HG02870 (cell line): ENCODE measurements around the gene ALDH9A1.
"Not testable (repeated sequence)": the region's sequence is repeated elsewhere in the genome, so short reads cannot be mapped to it uniquely, and the experiment has no call there.

Source experiments
- ATAC-seq: cut with Tn5 transposase; IDR thresholded peaks from one replicate; pipeline ENCODE4 v1.9.1; 2021; ENCODE audit warnings: mild to moderate bottlenecking, moderate library complexity; ENCODE audit not compliant: unreplicated experiment

The ALDH9A1 gene

DNA sequence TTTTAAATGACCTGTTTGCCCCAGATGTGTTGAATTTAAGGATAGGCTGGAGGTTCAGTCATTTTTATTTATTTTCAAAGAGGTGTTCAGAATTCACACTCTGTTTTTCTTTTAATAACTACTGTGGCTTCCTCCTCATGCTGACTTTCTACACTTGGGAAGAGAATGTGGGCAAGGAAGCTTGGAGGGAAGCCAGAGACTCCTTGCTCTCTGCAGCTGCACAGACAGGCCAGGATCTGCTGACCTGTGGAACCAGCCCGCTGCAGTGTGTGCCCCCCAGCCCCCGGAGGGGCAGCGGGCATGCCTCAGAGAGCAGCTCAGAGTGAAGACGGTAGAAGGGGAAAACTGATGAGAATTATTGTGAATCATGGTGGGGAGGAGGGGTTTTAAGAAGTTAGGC is 50.4 kb downstream of the ALDH9A1 start:
- ATAC-seq: no peak

DNA sequence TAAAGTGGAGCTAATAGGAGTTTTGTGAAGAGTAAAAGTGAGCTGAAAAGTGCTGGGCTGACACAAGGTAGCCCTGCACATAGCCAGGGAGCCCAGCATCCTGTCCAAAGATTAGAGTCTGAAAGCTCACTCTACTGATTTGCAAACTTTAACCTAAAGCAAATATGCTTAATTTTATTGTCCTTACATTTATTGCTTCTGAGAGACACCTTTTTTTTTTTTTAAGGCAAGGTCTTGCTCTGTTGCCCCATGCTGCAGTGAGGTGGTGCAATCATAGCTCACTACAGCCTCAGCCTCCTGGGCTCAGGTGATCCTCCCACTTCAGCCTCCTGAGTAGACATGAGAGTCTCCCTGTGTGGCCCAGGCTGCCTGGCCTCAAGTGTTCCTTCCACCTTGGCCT is 50.8 kb downstream of the ALDH9A1 start:
- no peak for ATAC-seq

DNA sequence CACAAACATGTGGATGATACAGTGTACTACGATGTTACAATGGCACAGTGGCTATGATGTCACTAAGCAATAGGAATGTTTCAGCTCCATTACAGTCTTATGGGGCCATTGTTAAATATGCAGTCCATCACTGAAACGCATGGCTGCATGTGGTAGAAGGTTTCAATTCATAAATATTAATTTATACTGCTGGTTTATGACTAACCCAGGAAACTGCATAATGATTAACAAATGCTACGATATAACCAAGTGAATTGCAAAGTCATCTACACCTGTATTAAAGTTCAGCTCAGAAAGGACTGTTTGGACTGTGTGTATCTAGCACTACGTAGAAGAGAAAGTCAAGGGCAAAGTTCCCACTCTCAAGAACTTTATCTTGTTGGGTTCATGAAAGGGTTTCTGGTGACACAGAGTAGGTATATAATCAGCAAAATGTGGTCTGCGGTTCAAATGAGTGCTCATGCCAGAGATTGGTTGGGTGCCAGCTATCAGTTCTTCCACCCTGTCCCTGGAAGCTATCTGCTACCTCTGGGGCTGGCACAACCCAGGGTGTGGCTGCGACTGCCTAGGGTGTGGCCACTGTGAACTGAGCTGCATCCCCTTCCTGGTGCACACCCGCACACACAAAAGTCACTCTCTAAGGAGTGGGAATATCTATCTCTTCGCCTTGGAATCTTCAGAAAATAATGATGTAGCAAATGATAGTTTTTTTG is 52.6 kb downstream of the ALDH9A1 start:
- ATAC-seq: no peak

DNA sequence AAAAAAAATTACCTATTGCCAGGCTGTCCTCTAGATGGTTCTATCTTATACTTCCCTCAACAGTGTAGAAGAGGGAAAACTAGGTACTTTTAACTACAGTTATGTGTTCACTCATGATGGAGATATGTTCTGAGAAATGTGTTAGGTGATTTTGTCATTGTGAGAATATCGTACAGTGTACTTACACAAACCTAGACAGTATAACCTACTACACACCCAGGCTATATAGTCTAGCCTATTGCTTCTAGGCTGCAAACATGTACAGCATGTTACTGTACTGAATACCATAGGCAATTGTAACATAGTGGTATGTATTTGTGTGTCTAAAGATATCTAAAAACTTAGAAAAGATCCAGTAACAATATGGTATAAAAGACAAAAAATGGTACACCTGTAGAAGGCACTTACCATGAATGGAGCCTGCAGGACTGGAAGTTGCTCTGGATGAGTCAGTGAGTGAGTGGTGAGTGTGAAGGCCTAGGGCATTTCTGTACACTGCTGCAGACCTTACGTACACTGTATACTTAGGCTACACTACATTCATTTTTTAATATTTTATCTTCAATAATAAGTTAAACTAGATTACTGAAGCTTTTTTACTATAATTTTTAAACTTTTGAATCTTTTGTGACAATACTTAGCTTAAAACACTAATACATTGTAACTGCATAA is 54.2 kb downstream of the ALDH9A1 start:
- no peak for ATAC-seq

DNA sequence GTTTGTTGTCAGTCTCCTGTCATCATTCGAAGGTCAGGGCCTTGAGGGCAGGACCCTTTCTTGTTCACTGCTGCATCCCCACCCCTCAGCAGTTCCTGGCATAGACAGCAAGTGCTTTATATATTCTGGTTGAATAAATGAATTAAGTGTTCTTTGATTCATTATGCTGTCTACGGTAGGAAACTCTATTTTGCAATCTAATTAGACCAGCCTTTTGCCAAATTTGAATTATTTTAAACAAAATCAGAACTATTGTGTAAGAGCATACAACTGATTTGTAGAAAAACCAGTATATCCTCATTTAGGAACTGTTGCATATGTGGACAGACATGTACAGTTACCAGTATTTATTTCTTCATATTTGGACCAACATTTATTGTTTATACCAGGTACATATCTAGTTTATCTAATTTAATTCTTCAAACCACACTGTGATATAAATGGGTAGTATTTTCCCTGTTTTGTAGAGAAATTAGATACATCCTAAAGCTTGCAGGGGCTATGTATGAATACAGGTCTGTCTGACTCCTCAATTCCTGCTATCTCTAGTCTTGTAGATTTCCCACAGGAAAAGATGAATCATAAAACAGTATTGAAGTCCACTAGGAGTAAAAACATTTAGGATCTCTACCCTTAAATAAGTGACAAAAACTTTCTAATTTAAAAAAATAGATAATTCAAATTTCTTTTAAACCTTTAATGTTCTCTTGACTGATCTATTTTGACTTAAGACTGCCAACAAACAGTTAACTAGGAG is 57.0 kb downstream of the ALDH9A1 start:
- ATAC-seq: no peak

DNA sequence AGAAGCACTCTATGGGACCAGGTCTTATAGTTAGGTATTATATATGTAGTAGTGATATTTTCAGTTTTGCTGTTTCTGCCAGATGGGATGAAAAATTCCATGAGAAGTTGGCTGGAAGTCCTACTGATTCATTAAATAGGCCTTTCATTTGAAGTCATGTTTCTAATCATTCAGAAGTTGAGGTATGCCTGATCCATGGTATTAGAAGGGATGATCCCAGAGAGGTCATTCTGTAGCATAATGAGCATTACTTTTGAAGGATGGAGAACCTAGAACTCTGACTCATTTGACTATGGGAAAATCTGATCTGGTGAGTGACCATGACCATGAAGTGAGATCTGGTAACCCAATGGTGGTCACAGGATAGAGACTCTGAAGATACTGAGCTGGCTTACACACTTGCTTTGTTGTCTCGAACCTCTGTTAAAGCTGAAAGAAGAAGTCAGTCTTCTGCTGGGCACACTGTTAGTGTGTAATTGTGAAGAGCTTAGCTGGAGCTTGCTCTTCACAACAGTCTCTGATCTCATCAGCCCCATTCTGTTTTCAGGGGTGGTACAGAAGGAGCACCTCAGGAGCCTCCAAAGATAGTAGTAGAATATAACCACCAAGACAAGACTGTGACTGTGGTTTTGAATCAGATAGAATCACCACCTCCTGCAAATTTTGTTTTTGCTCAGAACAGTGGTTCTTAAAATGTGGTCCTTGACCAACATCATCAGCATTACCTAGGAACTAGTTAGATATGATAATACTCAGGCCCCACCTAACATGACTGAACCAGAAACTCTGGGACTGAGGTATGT is 58.3 kb downstream of the ALDH9A1 start:
- ATAC-seq: peak; percentile 47

DNA sequence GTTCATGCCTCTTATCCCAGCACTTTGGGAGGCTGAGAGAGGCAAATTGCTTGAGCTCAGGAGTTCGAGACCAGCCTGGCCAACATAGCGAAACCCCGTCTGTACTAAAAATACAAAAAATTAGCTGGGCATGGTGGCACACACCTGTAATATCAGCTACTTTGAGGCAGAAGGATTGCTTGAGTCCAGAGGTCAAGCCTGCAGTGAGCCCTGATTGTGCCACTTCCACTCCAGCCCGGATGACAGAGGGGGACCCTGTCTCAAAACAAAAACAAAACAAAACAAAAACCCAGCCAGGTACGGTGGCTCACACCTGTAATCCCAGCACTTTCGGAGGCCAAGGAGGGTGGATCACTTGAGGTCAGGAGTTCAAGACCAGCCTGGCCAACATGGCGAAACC is 60.2 kb downstream of the ALDH9A1 start:
- not testable (repeated sequence) for ATAC-seq

DNA sequence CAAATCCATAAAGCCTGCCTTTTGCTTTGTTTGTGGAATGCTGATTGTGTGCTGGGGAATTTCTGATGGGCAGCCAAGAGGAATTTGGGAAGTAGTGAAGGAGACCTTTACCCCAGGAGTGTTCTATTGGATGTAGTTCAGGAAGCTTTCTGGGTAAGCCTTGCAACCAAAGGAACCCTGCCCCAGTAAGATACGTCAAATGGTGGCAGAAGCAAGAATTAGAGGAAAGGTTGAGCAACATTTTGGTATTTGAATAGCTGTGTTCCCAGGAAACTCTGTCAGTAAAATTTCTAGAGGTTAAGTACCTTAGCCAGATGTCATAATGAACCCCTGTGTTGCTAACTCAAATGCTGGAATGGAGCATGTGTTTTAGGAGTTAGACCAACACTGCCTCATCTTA is 60.9 kb downstream of the ALDH9A1 start:
- ATAC-seq: no peak

DNA sequence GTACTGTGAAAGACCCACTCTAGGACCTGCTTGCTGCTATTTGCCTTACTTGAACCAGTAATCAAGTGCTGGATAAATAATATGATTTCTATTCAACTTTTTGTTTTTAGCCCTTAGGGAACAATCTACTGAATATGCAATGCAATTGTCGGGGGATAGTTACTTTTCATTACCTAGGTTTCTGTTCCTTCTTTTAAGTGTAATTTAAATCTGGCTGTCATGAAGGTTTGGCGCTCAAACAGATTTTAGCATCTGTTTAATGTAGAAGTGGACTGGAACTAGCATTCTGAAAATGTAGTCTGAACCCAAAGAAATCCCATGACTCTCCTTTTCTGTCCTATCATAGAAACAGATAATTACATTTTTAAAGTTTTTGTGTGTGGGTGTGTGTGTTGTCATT is 62.5 kb downstream of the ALDH9A1 start:
- no peak for ATAC-seq

DNA sequence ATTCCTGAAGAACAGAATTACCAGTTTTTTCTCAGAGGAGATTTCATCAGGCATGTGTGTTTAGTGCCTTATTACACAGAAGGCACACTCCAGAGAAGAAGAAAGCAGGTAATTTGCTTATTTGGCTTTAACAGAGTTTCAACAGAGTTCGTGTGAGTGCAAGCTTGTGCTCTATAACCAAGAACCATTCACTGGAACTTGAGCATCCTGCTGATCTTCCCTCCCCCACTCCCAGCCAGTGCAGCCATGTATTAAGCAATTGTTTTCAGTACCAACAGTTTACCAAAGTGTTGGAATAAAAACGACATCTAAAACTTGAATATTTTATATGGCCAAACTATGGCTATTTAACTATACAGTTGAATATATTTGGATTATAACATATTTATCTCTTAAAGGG is 63.0 kb downstream of the ALDH9A1 start:
- no peak for ATAC-seq

DNA sequence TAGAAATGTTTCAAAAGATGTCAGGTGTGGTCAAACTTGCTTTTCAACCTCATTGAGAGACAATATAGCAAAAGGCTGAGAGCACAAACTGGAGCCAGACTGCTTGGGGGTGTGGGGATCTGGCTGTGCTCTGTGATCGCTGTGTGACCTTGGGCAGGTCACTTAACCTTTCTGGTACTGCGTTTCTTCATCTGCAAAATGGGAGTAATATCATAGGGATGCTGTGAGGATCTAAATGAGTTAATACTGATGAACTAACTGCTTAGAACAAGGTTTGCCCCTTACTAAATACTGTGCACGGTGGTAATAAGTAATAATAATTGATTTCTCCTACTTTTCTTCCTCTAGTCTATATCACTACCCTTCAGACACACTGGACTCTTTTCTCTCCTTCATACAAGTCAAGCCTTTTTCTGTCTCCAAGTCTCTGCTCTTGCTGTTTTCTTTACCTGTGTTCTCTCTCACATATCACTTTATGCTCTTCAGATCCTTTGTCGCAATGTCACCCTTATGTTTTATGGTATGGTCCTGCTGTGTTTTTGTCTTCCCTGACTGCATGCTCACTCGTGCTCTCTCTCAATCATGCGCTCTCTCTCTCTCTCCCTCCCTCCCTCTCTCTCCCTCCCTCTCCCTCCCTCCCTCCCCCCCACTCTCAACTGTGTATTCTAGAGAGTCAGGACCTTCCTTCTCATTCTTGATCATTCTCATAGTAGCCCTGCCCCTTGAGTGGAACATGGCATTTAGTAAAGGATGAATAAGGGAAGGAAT is 64.0 kb downstream of the ALDH9A1 start:
- ATAC-seq: no peak

DNA sequence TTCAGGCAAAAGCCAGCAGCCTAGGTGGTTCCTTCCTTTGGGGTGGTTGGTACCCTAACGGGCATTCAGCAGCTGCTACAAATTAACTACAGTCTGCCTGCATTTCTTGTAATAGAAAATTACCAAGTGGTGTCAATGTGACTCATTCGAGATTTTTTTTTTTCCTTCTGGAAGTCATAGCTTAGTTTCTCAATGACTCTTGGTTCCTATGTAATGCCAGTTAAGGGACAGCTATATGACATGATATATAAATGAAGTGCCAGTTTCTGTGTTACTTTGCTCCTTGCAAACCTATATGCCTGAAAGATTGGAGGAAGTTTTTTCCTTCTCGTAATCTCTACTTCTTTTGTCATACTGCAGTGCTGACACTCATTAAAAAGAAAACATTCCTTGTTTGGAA is 64.7 kb downstream of the ALDH9A1 start:
- ATAC-seq: no peak

DNA sequence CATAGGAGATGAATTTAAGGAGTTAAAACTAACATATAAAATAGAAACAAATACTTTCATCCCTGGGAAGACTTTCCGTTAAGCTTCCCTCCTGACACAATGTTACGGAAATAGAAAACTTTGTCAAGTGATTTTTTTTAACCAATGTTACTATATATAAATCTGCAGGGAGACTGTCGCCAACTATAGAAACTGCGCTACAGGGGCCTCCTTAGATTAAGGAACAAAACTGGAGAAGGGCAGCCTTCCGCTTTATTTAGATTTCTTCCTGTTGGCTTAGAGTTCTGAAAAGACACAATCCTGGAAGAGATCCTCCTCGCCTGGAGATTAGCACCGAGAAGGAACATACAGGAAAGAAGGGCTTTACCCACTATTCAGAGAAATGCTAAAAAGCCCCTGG is 65.9 kb downstream of the ALDH9A1 start:
- ATAC-seq: no peak

DNA sequence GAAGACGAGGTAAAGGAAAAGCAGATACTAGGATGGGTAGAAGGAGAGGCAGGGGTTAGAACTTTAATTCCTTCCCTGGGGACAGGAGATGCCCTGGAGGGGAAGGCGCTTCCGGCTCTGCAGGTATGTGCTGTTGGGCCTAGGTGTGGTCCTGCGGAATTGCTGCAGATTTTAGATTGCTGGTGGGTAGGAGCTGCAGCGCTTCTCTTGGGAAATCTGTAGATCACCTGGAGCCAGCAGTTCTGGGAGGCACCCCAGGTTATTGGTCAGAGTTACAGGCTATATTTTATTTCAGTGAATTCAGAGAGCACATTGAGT is 66.3 kb downstream of the ALDH9A1 start:
- ATAC-seq: no peak

DNA sequence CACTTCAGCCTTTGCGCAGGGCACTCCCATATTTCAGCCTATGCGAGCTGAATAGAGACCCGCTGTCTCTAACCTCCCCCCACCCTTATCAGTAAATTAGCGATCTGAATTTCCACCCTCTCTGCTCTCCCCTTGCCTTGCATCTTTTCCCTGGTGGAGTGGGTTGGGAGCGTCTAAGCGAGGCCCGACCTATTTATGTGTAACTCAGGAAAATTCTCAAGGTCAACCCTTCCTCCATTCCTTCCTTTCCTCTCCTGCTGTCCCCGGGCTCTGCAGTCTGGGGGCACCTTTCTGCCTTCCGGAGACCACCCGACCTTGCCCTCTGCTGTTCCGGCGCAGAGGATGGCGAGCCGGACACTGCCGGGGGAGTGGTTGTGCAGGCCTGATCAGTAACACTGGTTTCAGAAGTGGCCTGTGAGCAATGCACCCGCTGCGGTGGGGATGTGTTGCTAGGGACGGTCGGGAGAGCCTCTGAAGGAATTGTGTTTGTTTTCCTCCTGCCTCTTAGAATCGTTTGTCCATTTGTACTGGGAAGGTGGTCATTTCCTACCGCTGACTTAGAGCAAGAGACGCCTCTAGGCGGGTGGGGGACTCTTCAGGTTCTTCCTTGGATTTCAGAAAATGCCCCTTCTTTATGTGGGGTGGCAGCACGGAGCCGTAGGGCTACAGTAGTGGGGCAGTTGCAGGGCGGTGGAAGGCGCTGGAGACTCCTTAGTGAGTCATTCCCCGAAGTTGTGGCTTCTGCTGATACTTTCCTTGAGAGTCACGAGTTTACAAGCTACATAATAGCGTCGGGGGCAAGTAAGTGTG is 66.8 kb downstream of the ALDH9A1 start:
- ATAC-seq: peak; percentile 36

DNA sequence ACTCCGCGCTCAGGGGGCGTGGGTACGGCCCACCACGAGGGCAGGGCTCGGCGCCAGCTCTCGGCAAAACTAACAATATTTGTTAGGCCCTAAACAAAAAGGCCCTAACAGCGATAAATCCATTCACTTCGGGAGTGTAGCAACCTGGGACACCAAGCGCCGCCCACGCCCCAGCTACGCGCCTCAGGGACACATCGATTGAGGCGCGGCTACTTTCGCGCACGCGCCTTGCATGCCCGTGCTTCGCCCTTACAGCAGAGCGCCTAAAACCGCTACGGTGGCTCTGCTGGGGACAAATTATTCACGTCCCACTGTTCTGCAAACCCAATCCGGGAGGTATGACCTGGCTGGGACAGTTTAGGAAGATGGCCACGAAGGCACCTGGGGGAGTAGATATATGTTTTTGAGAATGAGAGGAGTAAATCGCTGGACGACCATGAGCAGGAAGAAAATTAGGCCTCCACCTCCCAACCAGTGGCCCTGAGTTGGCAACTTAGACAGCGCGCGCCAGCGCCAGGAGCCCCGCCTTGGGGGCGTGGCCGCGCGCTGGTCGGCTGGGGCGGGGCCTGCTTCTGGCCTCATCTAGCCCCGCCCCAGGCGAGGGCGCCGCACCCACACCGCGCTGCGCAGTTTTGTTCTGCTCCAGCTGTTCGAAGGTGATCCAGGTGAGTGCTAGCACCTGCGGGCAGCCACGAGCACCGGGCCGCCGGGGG is 67.6 kb downstream of the ALDH9A1 start, which contains the start of gene MGST3:
Gene MGST3, plus strand, starts transcription at position 606 of the 713 bp plus-strand sequence. CDS start 18,614 bp downstream, outside the sequence.
- ATAC-seq: peak; percentile 82

DNA sequence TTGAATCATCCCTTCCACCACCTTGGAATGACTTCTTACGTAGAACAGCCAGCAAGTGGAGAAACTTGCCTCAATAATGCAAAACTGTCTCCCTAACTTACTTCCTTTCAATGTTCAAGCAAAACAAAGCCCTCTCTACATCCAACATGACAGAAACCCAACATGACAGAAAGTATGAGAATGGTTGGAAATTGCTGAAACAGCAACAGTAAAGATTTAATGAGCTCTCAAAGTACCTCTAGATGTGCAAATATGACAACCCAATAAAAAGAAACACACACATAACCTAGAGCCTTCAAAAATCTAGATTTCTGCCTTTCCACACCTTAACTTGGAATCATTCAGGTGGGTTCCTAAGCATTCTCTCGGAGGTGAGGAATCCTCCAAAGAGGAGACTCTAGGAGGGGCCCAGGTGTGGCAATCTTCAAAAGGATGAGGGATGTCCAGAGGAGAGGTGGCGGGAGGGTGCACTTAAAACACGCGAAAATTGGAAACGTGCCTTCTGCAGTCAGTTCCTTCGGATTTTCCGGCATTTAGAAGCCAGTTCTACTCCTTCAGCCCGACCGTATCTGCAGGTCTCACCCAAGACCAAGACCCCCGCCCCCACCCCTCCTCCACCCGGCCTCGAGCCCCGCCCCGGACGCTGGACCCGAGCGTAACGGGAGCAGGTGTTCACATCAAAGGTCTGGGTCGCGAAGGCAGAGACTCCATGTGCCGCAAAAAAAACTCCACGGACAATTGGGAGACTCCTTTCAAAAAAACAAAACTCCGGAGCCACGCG is 68.3 kb downstream of the ALDH9A1 start:
- ATAC-seq: no peak

DNA sequence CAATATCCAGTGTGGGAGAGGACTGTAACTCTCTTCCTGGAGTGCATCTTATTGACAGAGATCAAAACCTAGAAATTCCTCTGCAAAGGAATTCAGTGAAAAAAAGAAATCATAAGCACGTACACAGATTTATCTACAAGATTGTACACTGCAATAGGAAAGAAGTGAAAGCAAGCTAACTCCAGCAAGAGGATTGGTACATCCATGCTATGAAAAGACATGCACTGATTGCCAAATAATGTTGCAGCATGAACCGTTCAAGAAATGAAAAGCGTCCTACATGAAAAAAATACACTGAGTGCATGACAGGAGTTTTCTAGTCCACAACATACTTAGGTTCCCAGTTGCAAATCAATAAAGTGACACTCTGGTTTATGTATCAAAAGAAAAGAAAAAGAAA is 69.2 kb downstream of the ALDH9A1 start:
- ATAC-seq: no peak
